GM21723 (cell line): ENCODE results near the gene NUTF2.
"Not testable (repeated sequence)": the region's sequence is repeated elsewhere in the genome, so short reads cannot be mapped to it uniquely, and the experiment has no call there.

Experiments
- ATAC-seq: cut with Tn5 transposase; IDR thresholded peaks from one replicate; pipeline ENCODE4 v1.9.1; 2021; ENCODE audit warnings: mild to moderate bottlenecking, moderate library complexity; ENCODE audit not compliant: unreplicated experiment

NUTF2 gene

GRCh38 chr16:67862623-67863583 is 16.2 kb downstream of the NUTF2 start:
- ATAC-seq, result no peak

GRCh38 chr16:67864044-67864443 is 17.3 kb downstream of the NUTF2 start:
- not testable (repeated sequence) for ATAC-seq

- no peak for ATAC-seq
These were observed 17.9 kb downstream of the NUTF2 start for GRCh38 chr16:67864594-67864993.

- no peak for ATAC-seq
These were observed 18.6 kb downstream of the NUTF2 start for GRCh38 chr16:67865318-67865717.

- no peak for ATAC-seq
These were observed 21.6 kb downstream of the NUTF2 start for GRCh38 chr16:67868290-67868689.

- ATAC-seq, result no peak
These were observed 22.9 kb downstream of the NUTF2 start for GRCh38 chr16:67869653-67870052.

- no peak for ATAC-seq
These were observed 24.5 kb downstream of the NUTF2 start for GRCh38 chr16:67871256-67871655.

GRCh38 chr16:67872131-67872630 is 25.4 kb downstream of the NUTF2 start:
- ATAC-seq, result no peak

GRCh38 chr16:67872631-67873434 is 26.1 kb downstream of the NUTF2 start, which contains the start of gene EDC4:
TSS of gene EDC4 (plus strand) at chr16:67873052. CDS start at chr16:67873262, 210 bp downstream.
- peak; percentile 68 for ATAC-seq

GRCh38 chr16:67873435-67874370 is 27.0 kb downstream of the NUTF2 start:
- peak; percentile 13 for ATAC-seq

GRCh38 chr16:67874372-67874771 is 27.6 kb downstream of the NUTF2 start:
- ATAC-seq, result no peak

- ATAC-seq, result no peak
These were observed 30.3 kb downstream of the NUTF2 start for GRCh38 chr16:67877064-67877463.

- no peak for ATAC-seq
These were observed 31.5 kb downstream of the NUTF2 start for GRCh38 chr16:67878232-67878631.

GRCh38 chr16:67878846-67879245 is 32.1 kb downstream of the NUTF2 start:
- ATAC-seq, result no peak

GRCh38 chr16:67879462-67879861 is 32.7 kb downstream of the NUTF2 start:
- ATAC-seq, result no peak

GRCh38 chr16:67879936-67880335 is 33.2 kb downstream of the NUTF2 start:
- ATAC-seq, result no peak

GRCh38 chr16:67880584-67880983 is 33.9 kb downstream of the NUTF2 start:
- ATAC-seq, result no peak

GRCh38 chr16:67881621-67882161 is 35.0 kb downstream of the NUTF2 start:
- ATAC-seq, result no peak

- ATAC-seq, result no peak
These were observed 35.8 kb downstream of the NUTF2 start for GRCh38 chr16:67882374-67883145.
